Frontal cortex (tissue), 4 donors: ENCODE measurements around the gene MED12L. TPM values are rescaled to one million over a fixed set of nuclear protein-coding genes. Genes with fewer than 3 reads are reported as not detected.

Source experiments
- DNase-seq, 2 donors: peaks; one replicate each; pipeline ENCODE4 v3.0.0; 2012; ENCODE audit warnings: low spot score in 2 of 2
- FAIRE-seq: peaks from 2 replicates; lab custom pipeline; 2012; peaks lifted over from hg19 to GRCh38; lab: Jason Lieb, UNC
- total RNA-seq: library from RNA; depleted of rRNA; stranded (reverse); fragments of >200 nt; gene quantifications from one replicate; pipeline ENCODE4 v1.2.3, GENCODE V29; 2014
- donor health status: control.
- donor health status: control.
- donor health status: control.

MED12L gene
- total RNA-seq, 1 donor from 2014 or later: 6.1 TPM

GRCh38 chr3:151307583-151308488, 222.4 kb downstream of the MED12L start:
- DNase-seq: no peak
- FAIRE-seq: no peak

GRCh38 chr3:151309566-151309965, 224.1 kb downstream of the MED12L start:
- no peak for DNase-seq
- no peak for FAIRE-seq

- FAIRE-seq: no peak
- no peak for DNase-seq
Observed at GRCh38 chr3:151312972-151313371, 227.5 kb downstream of the MED12L start.

GRCh38 chr3:151314137-151314536, 228.7 kb downstream of the MED12L start:
- DNase-seq: no peak
- no peak for FAIRE-seq

- FAIRE-seq: no peak
- DNase-seq: no peak
Observed at GRCh38 chr3:151314593-151314992, 229.1 kb downstream of the MED12L start.

GRCh38 chr3:151315136-151315535, 229.7 kb downstream of the MED12L start:
- DNase-seq: no peak
- no peak for FAIRE-seq

GRCh38 chr3:151315846-151316245, 230.4 kb downstream of the MED12L start:
- DNase-seq (no peak), FAIRE-seq (no peak)

GRCh38 chr3:151316267-151316991, 231.0 kb downstream of the MED12L start, which contains the start of gene GPR87:
TSS of gene GPR87 (minus strand) at chr3:151316820. CDS start at chr3:151300100, 16,720 bp downstream.
- no peak for DNase-seq
- no peak for FAIRE-seq

GRCh38 chr3:151318313-151318712, 232.8 kb downstream of the MED12L start:
- DNase-seq (no peak), FAIRE-seq (no peak)

- DNase-seq (no peak), FAIRE-seq (no peak)
Observed at GRCh38 chr3:151318991-151319390, 233.5 kb downstream of the MED12L start.

GRCh38 chr3:151319628-151320027, 234.2 kb downstream of the MED12L start:
- FAIRE-seq: no peak
- no peak for DNase-seq

GRCh38 chr3:151320131-151320530, 234.7 kb downstream of the MED12L start:
- FAIRE-seq: no peak
- no peak for DNase-seq

GRCh38 chr3:151321526-151321925, 236.1 kb downstream of the MED12L start:
- DNase-seq (no peak), FAIRE-seq (no peak)

- FAIRE-seq (no peak), DNase-seq (no peak)
Observed at GRCh38 chr3:151322511-151322910, 237.0 kb downstream of the MED12L start.

- DNase-seq (no peak), FAIRE-seq (peak; percentile 88)
Observed at GRCh38 chr3:151327571-151328198, 242.2 kb downstream of the MED12L start.

GRCh38 chr3:151328298-151328995, 243.0 kb downstream of the MED12L start:
- DNase-seq: no peak
- no peak for FAIRE-seq

- DNase-seq: no peak
- FAIRE-seq: no peak
Observed at GRCh38 chr3:151329363-151329762, 243.9 kb downstream of the MED12L start, which contains the start of gene P2RY13. TSS of gene P2RY13 (minus strand) at chr3:151329549. CDS start at chr3:151329528, 21 bp downstream.

- DNase-seq (no peak), FAIRE-seq (no peak)
Observed at GRCh38 chr3:151330379-151330778, 244.9 kb downstream of the MED12L start.

GRCh38 chr3:151330899-151331298, 245.4 kb downstream of the MED12L start:
- FAIRE-seq (no peak), DNase-seq (no peak)

- FAIRE-seq: no peak
- DNase-seq: no peak
Observed at GRCh38 chr3:151331696-151332095, 246.2 kb downstream of the MED12L start.
